ENCODE results near the gene CARD6.

CARD6 gene

DNA sequence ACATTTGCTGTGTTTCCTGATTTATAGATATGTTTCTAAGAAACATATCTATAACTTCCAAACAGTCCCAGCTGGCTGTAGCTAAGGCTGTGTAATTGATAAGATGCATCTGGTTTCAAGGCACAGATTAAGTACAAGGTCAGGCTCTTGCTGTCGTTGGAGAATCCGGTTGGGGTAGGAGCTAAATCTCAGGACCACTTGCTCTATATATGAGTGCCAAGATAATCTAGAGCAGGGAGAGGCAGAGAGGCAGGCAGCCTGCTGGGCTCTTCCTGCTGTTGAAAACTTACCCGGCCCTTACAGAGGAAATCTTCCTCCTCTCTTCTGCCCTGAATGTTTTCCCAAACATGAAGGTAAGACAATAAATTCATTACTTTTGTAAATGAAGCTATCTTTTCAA is 68.1 kb downstream of the CARD6 start, which contains the start of gene C7:
TSS of gene C7 (plus strand) at position 234 of the 400 bp plus-strand sequence. CDS start at position 348, 114 bp downstream.
- no peak for TF ChIP-seq EZH2 (IDR thresholded peaks at IDR 0.05; ENCODE audit: borderline replicate concordance, low read depth, low read length, severe bottlenecking)
- TF ChIP-seq, protein P1, sequence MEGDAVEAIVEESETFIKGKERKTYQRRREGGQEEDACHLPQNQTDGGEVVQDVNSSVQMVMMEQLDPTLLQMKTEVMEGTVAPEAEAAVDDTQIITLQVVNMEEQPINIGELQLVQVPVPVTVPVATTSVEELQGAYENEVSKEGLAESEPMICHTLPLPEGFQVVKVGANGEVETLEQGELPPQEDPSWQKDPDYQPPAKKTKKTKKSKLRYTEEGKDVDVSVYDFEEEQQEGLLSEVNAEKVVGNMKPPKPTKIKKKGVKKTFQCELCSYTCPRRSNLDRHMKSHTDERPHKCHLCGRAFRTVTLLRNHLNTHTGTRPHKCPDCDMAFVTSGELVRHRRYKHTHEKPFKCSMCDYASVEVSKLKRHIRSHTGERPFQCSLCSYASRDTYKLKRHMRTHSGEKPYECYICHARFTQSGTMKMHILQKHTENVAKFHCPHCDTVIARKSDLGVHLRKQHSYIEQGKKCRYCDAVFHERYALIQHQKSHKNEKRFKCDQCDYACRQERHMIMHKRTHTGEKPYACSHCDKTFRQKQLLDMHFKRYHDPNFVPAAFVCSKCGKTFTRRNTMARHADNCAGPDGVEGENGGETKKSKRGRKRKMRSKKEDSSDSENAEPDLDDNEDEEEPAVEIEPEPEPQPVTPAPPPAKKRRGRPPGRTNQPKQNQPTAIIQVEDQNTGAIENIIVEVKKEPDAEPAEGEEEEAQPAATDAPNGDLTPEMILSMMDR (IDR thresholded peaks at IDR 0.05; ENCODE audit: borderline replicate concordance, extremely low read depth, low read length, poor library complexity, severe bottlenecking): no peak
- Histone ChIP-seq H3K4me2 (ENCODE audit: insufficient read depth, low read length) (no peak within 1 kb of the TSS), H3K4me1 (ENCODE audit: insufficient read depth, low read length) (no peaks in the 10 kb centered on the region), H2AFZ (ENCODE audit: low read depth, low read length) (no peak within 1 kb of the TSS), H3K27me3 (ENCODE audit: insufficient read depth, low read length, poor library complexity) (no peaks in the 10 kb centered on the region), H3K4me3 (ENCODE audit: low read depth in 1 of 2, low read length in 2 of 2) (no peak within 1 kb of the TSS), H3K27ac (ENCODE audit: low read length) (no peak within 1 kb of the TSS), H4K20me1 (ENCODE audit: insufficient read depth, low read length) (no peaks in the 10 kb centered on the region), H3K36me3 (ENCODE audit: insufficient read depth, low read length) (no peaks in the 10 kb centered on the region), H3K9ac (ENCODE audit: low read depth, low read length) (no peak within 1 kb of the TSS), H3K79me2 (ENCODE audit: insufficient read depth, low read length) (no peaks in the 10 kb centered on the region), H3K9me3 (ENCODE audit: insufficient read depth, low read length, severe bottlenecking) (no peaks in the 10 kb centered on the region)
- DNase-seq (no peak), ATAC-seq (ENCODE audit: insufficient read depth, low read depth) (no peak)

DNA sequence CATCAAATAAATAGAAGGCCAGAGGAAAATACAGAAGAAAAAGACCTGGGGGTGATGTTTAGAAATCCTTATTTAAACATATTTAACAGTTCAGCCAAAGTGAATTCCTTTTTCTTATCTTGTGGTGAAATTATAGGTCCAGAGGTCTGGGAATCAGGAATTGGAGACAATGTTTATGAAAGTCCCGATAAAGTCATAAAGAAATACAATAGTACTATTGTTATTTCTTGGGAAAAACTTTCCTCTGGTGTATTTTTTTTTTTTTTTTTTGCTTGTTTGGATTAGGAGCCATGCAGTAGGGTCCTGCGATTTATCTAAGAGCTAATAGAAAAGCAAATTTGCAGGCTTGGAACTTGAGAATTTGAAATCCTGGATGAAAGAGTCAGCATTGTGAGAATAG is 68.6 kb downstream of the CARD6 start:
- TF ChIP-seq, protein P1 (IDR thresholded peaks at IDR 0.05; ENCODE audit: borderline replicate concordance, extremely low read depth, low read length, poor library complexity, severe bottlenecking): no peak
- TF ChIP-seq EZH2 (IDR thresholded peaks at IDR 0.05; ENCODE audit: borderline replicate concordance, low read depth, low read length, severe bottlenecking): no peak
- no peaks in the 10 kb centered on the region for H4K20me1 ChIP-seq (ENCODE audit: insufficient read depth, low read length)
- no peaks in the 10 kb centered on the region for H3K36me3 ChIP-seq (ENCODE audit: insufficient read depth, low read length)
- H3K9me3 ChIP-seq (ENCODE audit: insufficient read depth, low read length, severe bottlenecking): no peaks in the 10 kb centered on the region
- no peaks in the 10 kb centered on the region for H3K79me2 ChIP-seq (ENCODE audit: insufficient read depth, low read length)
- DNase-seq: no peak
- H3K4me2 ChIP-seq (ENCODE audit: insufficient read depth, low read length): no peak overlapping the region
- no peak overlapping the region for H2AFZ ChIP-seq (ENCODE audit: low read depth, low read length)
- peaks cover 2% of the 10 kb centered on the region for H3K27me3 ChIP-seq (ENCODE audit: insufficient read depth, low read length, poor library complexity)
- H3K4me3 ChIP-seq (ENCODE audit: low read depth in 1 of 2, low read length in 2 of 2): no peak overlapping the region
- H3K27ac ChIP-seq (ENCODE audit: low read length): no peak overlapping the region
- no peaks in the 10 kb centered on the region for H3K4me1 ChIP-seq (ENCODE audit: insufficient read depth, low read length)
- ATAC-seq (ENCODE audit: insufficient read depth, low read depth): no peak
- no peak overlapping the region for H3K9ac ChIP-seq (ENCODE audit: low read depth, low read length)
